Body of pancreas (tissue), 4 donors: Measurements from ENCODE around the gene CES5A.

ENCODE experiments used
- POLR2A ChIP-seq, 3 donors: fragments of 450-650 bp; IDR thresholded peaks; one replicate each; pipeline ENCODE4 v1.6.1; 2016; ENCODE audit warnings: antibody characterized with exemption in 3 of 3, mild to moderate bottlenecking in 2 of 3
- TF ChIP-seq, protein P1 (sequence below), 7 experiments: fragments of 450-650 bp in 4 of 7; fragments of 200-600 bp in 3 of 7; sonication (generic) in 3 of 7; IDR thresholded peaks; one replicate each; pipeline ENCODE4 v1.5.1; 2016 to 2019; ENCODE audit warnings: antibody characterized with exemption in 7 of 7

DNA sequence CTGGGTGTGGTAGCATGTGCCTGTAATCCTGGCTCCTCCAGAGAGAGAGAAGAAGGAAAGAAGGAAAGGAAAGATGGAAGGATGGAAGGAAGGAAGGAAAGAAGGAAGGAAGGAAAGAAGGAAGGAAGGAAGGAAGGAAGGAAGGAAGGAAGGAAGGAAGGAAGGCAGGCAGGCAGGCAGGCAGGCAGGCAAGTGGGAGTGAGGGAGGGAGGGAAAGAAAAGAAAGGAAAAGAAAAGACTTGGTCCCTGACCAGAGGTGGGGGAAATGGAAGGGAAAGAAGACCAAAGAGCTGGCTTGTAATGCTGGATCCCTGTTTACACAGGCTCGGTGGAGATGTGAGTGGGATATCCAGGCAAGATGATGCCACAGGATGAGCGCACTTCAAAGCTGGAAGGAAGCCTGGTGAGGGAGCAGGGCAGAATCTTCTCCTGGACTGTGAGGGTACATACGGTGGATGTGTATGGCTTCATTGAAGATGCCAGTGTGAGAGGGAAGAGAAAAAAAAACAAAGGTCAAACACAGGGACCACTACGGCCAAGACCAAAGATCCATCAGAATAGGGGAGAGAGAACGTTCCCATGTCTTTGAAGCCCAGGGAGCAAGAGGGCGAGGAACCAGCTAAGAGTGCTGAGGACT is 44.4 kb downstream of the CES5A start:
- TF ChIP-seq, protein P1, sequence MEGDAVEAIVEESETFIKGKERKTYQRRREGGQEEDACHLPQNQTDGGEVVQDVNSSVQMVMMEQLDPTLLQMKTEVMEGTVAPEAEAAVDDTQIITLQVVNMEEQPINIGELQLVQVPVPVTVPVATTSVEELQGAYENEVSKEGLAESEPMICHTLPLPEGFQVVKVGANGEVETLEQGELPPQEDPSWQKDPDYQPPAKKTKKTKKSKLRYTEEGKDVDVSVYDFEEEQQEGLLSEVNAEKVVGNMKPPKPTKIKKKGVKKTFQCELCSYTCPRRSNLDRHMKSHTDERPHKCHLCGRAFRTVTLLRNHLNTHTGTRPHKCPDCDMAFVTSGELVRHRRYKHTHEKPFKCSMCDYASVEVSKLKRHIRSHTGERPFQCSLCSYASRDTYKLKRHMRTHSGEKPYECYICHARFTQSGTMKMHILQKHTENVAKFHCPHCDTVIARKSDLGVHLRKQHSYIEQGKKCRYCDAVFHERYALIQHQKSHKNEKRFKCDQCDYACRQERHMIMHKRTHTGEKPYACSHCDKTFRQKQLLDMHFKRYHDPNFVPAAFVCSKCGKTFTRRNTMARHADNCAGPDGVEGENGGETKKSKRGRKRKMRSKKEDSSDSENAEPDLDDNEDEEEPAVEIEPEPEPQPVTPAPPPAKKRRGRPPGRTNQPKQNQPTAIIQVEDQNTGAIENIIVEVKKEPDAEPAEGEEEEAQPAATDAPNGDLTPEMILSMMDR (IDR thresholded peaks at IDR 0.05) = no peak
- TF ChIP-seq POLR2A (IDR thresholded peaks at IDR 0.05) = no peak
